T-cell (primary cell): ENCODE data around the gene NFIA. TPM values are rescaled to one million over a fixed set of nuclear protein-coding genes. Genes with fewer than 3 reads are reported as not detected.

ENCODE experiments used
- ATAC-seq, 4 experiments: fragments of 200-7000 bp in 3 of 4; fragments of 150-1000 bp in 1 of 4; cut with Tn5 transposase; replicated peaks in 1 of 4; 1 replicate in 3 of 4; 2 replicates in 1 of 4; pipeline ENCODE4 v1.10.0; 2021; ENCODE audit warnings: moderate library complexity in 3 of 4, mild to moderate bottlenecking in 2 of 4, moderate number of reproducible peaks in 1 of 4
- CTCF ChIA-PET, 2 donors: fragments of 300-600 bp; sonication (Branson Sonifier 250); formaldehyde crosslinking; loops; one replicate each; lab custom pipeline; 2022; ENCODE audit warnings: antibody characterized with exemption in 2 of 2; lab: Charles Lee
- POLR2A ChIA-PET, 2 donors: fragments of 300-600 bp; sonication (Branson Sonifier 250); formaldehyde crosslinking; loops; one replicate each; lab custom pipeline; 2022; ENCODE audit warnings: antibody characterized with exemption in 2 of 2; lab: Charles Lee
- DNase-seq, 35 experiments: peaks; one replicate each; pipeline versions ENCODE4 v3.0.0 to v3.0.0-alpha.2; 2013 to 2023
- H3K27ac ChIP-seq: one replicate; pipeline ENCODE4 v1.5.1; 2013; ENCODE audit warnings: low read length
- H3K27me3 ChIP-seq, 2 experiments: replicated peaks in 1 of 2; 1 replicate in 1 of 2; 2 replicates in 1 of 2; pipeline versions ENCODE4 v1.6.1 to v1.7.0; 2013; ENCODE audit warnings: low read length in 1 of 2, mixed read lengths in 1 of 2; ENCODE audit not compliant: control insufficient read depth in 2 of 2, insufficient read depth in 2 of 2; ENCODE audit errors: extremely low read depth in 1 of 2
- H3K36me3 ChIP-seq, 2 donors: 1 replicate in 1 of 2; 2 replicates in 1 of 2; pipeline versions ENCODE4 v1.6.1 to v1.7.0; 2013; ENCODE audit warnings: low read length in 1 of 2; ENCODE audit not compliant: control insufficient read depth in 2 of 2, insufficient read depth in 1 of 2; ENCODE audit errors: extremely low read depth in 1 of 2
- H3K4me1 ChIP-seq, 2 experiments: 1 replicate in 1 of 2; 2 replicates in 1 of 2; pipeline versions ENCODE4 v1.6.1 to v1.7.0; 2013; ENCODE audit warnings: low read length in 2 of 2, mixed read lengths in 1 of 2; ENCODE audit not compliant: insufficient read depth in 2 of 2, control insufficient read depth in 1 of 2; ENCODE audit errors: extremely low read depth in 1 of 2
- H3K4me3 ChIP-seq, 2 donors: 1 replicate in 1 of 2; 2 replicates in 1 of 2; pipeline versions ENCODE4 v1.5.1 to v1.7.0; 2013; ENCODE audit warnings: mild to moderate bottlenecking in 2 of 2, low read length in 1 of 2, moderate library complexity in 1 of 2; ENCODE audit not compliant: control insufficient read depth in 1 of 2; ENCODE audit errors: extremely low read depth in 1 of 2
- H3K9me3 ChIP-seq: 2 replicates; pipeline ENCODE4 v1.7.0; 2013
- H3K27ac Mint-ChIP-seq, 2 donors: one replicate each; pipeline ENCODE4 v1.8.0; 2020 to 2021; ENCODE audit warnings: mild to moderate bottlenecking in 2 of 2, mixed read lengths in 2 of 2
- H3K27me3 Mint-ChIP-seq, 2 donors: one replicate each; pipeline ENCODE4 v1.8.0; 2021 to 2022; ENCODE audit warnings: mixed read lengths in 2 of 2
- H3K36me3 Mint-ChIP-seq: one replicate; pipeline ENCODE4 v1.8.0; 2021; ENCODE audit warnings: mixed read lengths
- H3K4me1 Mint-ChIP-seq, 3 donors: one replicate each; pipeline ENCODE4 v1.8.0; 2020 to 2022; ENCODE audit warnings: mixed read lengths in 3 of 3, mild to moderate bottlenecking in 1 of 3
- H3K4me3 Mint-ChIP-seq, 3 donors: one replicate each; pipeline ENCODE4 v1.8.0; 2020 to 2022; ENCODE audit warnings: mild to moderate bottlenecking in 3 of 3, mixed read lengths in 3 of 3, moderate library complexity in 3 of 3
- H3K9me3 Mint-ChIP-seq, 3 donors: one replicate each; pipeline ENCODE4 v1.8.0; 2020 to 2022; ENCODE audit warnings: mixed read lengths in 3 of 3
- WGBS: methylation state at CpG from one replicate; pipeline ENCODE4 v1.1.5; 2013; ENCODE audit warnings: missing lambda C conversion rate; ENCODE audit not compliant: insufficient coverage; 5-methylcytosine and 5-hydroxymethylcytosine counted together
- total RNA-seq, 35 experiments: library from RNA in 6 of 35; stranded (reverse) in 6 of 35; fragments of 120-200 nt in 1 of 35; gene quantifications; one replicate each; pipeline versions ENCODE4 v1.2.1 to v1.2.4 and lab custom pipeline; 2013 to 2026

The NFIA gene
- total RNA-seq, 5 donors from 2014 or later (not counting 1 experiment from before 2014, with no cell fraction given), result 5.1 to 10.1 (median 7.1) TPM

DNA sequence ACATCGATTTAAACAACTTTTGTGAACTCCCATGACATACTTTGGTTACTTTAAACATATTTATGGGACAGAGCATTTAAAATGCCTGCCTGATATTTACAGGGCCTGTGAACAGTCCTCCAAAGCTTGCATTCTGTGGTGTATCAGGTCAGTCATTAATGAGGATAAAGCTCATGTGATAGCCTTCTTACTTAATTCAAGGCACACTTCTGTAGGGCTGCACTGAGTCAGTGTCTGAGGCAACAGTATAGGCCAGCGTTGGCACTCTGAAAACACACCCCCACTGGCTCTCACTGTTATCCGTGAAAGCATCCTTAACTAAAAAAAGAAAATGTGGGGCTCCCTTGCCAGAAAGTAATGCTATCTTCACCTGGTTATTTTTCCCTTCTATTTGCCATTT, 200.0 kb downstream of the NFIA start:
- Mint-ChIP-seq H3K4me1 (peaks cover 0 to 3% (median 0%) of the 10 kb centered on the region in 3 donors), H3K27me3 (no peaks in the 10 kb centered on the region), H3K4me3 (no peak overlapping the region), H3K36me3 (peaks cover 4% of the 10 kb centered on the region), H3K9me3 (no peaks in the 10 kb centered on the region), H3K27ac (no peak overlapping the region)
- ChIA-PET CTCF (interaction anchor here in 1 of 2 donors (0.5 to 0.7 kb wide), 2 partner anchors 16 to 205 kb away, joined by 3 to 18 read pairs; no protein-coding TSS in a partner anchor), POLR2A (no interaction called here)
- WGBS, result 100% methylated on average over 1 of the region's 3 CpGs
- ATAC-seq (no peak), DNase-seq (no peak)
- Histone ChIP-seq H3K27ac (no peak overlapping the region), H3K27me3 (no peaks in the 10 kb centered on the region), H3K4me3 (no peak overlapping the region), H3K9me3 (no peaks in the 10 kb centered on the region), H3K4me1 (no peaks in the 10 kb centered on the region), H3K36me3 (no peaks in the 10 kb centered on the region)

DNA sequence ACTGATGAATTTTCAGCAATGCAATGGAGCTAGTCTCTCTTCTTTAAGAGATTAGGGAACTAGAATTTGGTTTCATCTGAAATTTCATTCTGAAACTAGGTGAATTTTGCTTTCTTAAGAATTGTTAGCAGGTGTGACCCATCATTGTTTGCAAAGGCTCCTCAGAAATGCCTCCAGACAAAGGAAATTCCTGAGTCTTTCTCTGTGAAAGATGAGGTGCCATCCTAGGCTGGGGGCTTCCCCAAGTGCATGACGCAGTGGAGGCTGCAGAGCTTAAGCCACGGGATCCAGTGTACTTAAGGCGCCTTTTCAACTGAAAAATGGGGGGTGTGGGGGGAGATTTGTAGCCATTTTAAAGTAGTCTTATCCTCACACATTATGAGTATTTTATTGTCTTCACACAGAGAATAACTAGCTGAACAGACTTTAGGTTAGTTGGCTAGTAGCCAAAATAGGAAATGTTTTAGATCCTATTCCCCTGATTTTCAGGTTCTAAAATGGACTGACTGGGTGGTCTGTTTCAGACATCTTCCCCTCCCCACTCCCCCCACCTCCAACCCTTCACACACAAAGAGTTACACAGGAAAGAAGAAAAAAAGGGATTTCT, 202.0 kb downstream of the NFIA start:
- no peak overlapping the region for H3K4me3 ChIP-seq
- H3K9me3 ChIP-seq, result no peaks in the 10 kb centered on the region
- no peaks in the 10 kb centered on the region for H3K27me3 ChIP-seq
- CTCF ChIA-PET, result no interaction called here
- H3K36me3 ChIP-seq, result no peaks in the 10 kb centered on the region
- H3K4me1 ChIP-seq, result no peaks in the 10 kb centered on the region
- no peak overlapping the region for H3K27ac ChIP-seq
- no CpG with 5 or more reads among the region's 3 CpGs for WGBS
- no peak for ATAC-seq
- DNase-seq, result no peak
- H3K27ac Mint-ChIP-seq, result no peak overlapping the region
- no peaks in the 10 kb centered on the region for H3K27me3 Mint-ChIP-seq
- H3K9me3 Mint-ChIP-seq, result no peaks in the 10 kb centered on the region
- no peak overlapping the region for H3K4me3 Mint-ChIP-seq
- peaks cover 0 to 3% (median 0%) of the 10 kb centered on the region in 3 donors for H3K4me1 Mint-ChIP-seq
- POLR2A ChIA-PET, result interaction anchor here in 1 of 2 donors (0.6 kb wide), 2 partner anchors 16 to 254 kb away, joined by 5 to 7 read pairs; no protein-coding TSS in a partner anchor
- H3K36me3 Mint-ChIP-seq, result peaks cover 4% of the 10 kb centered on the region

DNA sequence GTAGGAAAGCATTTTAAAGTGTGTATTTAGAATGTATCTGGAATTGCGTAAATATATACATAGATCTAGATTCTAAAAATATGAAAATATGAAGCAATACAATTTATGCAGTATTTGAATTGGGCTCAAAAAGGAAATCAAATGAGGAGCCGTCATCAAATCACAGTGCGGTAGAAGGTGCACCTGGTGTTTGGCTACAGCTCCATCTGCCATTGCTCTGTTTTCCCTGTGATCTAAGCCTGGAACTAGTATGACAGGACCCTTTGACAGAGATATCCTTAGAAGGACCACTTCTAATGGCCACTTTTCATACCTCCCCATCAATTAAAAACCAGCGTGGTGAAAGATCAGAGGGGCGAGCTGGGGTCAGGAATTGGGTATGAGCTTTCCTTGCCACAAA, 202.6 kb downstream of the NFIA start:
- no peak for ATAC-seq
- H3K27me3 Mint-ChIP-seq, result no peaks in the 10 kb centered on the region
- ChIA-PET POLR2A (no interaction called here), CTCF (no interaction called here)
- Histone ChIP-seq H3K9me3 (no peaks in the 10 kb centered on the region), H3K27me3 (no peaks in the 10 kb centered on the region), H3K4me3 (no peak overlapping the region), H3K27ac (no peak overlapping the region), H3K4me1 (no peaks in the 10 kb centered on the region), H3K36me3 (no peaks in the 10 kb centered on the region)
- no peak overlapping the region for H3K4me3 Mint-ChIP-seq
- 94% methylated on average over 2 of the region's 5 CpGs for WGBS
- peaks cover 0 to 2% (median 0%) of the 10 kb centered on the region in 3 donors for H3K4me1 Mint-ChIP-seq
- no peak overlapping the region for H3K27ac Mint-ChIP-seq
- no peaks in the 10 kb centered on the region for H3K9me3 Mint-ChIP-seq
- DNase-seq, result no peak
- peaks cover 3% of the 10 kb centered on the region for H3K36me3 Mint-ChIP-seq

DNA sequence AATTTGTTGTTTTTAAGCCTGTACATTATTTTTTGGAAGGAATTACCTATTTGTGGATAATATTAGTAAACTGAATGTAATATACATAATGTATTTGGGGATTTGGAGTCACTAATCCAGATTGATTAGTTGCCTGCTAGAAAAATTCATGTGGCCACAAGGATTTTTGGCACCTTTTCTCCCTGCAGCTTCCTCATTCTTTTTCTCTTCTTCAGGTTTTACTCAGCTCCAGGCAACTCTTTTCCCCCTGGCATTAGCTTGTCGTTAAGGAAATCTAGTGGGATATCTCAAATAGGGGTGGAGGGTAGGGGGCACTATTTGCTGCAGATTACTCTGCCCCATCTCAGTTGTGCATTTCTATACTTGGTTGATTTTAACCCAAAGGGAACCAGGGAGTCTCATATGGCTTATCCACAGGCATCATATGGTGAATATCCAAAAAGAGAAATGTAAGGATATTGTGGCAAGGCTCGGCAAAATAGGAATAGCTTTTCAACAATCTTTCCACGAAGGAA, 203.1 kb downstream of the NFIA start:
- WGBS, result 79% methylated on average over 2 of the region's 3 CpGs
- ATAC-seq (no peak), DNase-seq (no peak)
- Mint-ChIP-seq H3K27ac (no peak overlapping the region), H3K9me3 (no peaks in the 10 kb centered on the region), H3K4me1 (no peaks in the 10 kb centered on the region), H3K27me3 (no peaks in the 10 kb centered on the region), H3K36me3 (no peaks in the 10 kb centered on the region), H3K4me3 (no peak overlapping the region)
- Histone ChIP-seq H3K4me3 (no peak overlapping the region), H3K27me3 (no peaks in the 10 kb centered on the region), H3K36me3 (no peaks in the 10 kb centered on the region), H3K9me3 (no peaks in the 10 kb centered on the region), H3K27ac (no peak overlapping the region), H3K4me1 (no peaks in the 10 kb centered on the region)
- CTCF ChIA-PET, result no interaction called here
- POLR2A ChIA-PET, result no interaction called here

- Histone ChIP-seq H3K27me3 (no peaks in the 10 kb centered on the region), H3K4me1 (no peaks in the 10 kb centered on the region), H3K4me3 (no peak overlapping the region), H3K27ac (no peak overlapping the region), H3K9me3 (no peaks in the 10 kb centered on the region), H3K36me3 (no peaks in the 10 kb centered on the region)
- DNase-seq, result no peak
- CTCF ChIA-PET, result no interaction called here
- ATAC-seq, result no peak
- H3K4me1 Mint-ChIP-seq, result no peaks in the 10 kb centered on the region
- no peaks in the 10 kb centered on the region for H3K27me3 Mint-ChIP-seq
- no peaks in the 10 kb centered on the region for H3K9me3 Mint-ChIP-seq
- H3K4me3 Mint-ChIP-seq, result no peak overlapping the region
- no peak overlapping the region for H3K27ac Mint-ChIP-seq
- POLR2A ChIA-PET, result no interaction called here
- whole genome bisulfite sequencing, result 100% methylated on average over 1 of the region's 2 CpGs
- no peaks in the 10 kb centered on the region for H3K36me3 Mint-ChIP-seq
These were observed 204.7 kb downstream of the NFIA start for GRCh38 chr1:61287014-61287413.

DNA sequence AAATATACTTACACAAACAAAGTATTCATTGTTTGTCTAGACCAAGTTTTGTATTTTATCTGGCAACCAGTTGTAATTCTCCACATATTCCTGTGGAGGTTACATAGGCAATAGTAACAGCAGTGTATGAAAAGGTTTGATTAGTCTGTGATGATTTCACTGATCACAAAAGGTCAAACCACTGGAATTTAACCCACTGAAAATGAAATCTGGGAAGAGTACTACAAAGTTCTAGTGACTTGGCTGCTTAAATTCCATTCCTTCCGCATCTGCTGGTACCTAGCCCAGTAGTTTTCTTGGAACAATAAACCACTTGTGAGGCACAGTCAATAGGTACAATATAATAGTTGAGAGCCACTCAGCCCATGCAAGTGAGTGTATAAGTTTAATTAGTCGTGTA, 205.4 kb downstream of the NFIA start:
- Histone ChIP-seq H3K4me1 (no peaks in the 10 kb centered on the region), H3K4me3 (no peak overlapping the region), H3K27me3 (no peaks in the 10 kb centered on the region), H3K9me3 (no peaks in the 10 kb centered on the region), H3K36me3 (no peaks in the 10 kb centered on the region), H3K27ac (no peak overlapping the region)
- POLR2A ChIA-PET, result no interaction called here
- Mint-ChIP-seq H3K27ac (no peak overlapping the region), H3K9me3 (no peaks in the 10 kb centered on the region), H3K36me3 (no peaks in the 10 kb centered on the region), H3K4me3 (no peak overlapping the region), H3K27me3 (no peaks in the 10 kb centered on the region), H3K4me1 (no peaks in the 10 kb centered on the region)
- ATAC-seq (no peak), DNase-seq (no peak)
- CTCF ChIA-PET, result interaction anchor here in 1 of 2 donors (0.6 kb wide), 1 partner anchor 1293 kb away, joined by 3 read pairs; no protein-coding TSS in a partner anchor
- WGBS, result 100% methylated on average over 2 of the region's 2 CpGs
